HG03442 (cell line): Measurements from ENCODE around the gene OPCML.

ENCODE experiments used
- ATAC-seq: cut with Tn5 transposase; IDR thresholded peaks from one replicate; pipeline ENCODE4 v1.9.1; 2021; ENCODE audit warnings: mild to moderate bottlenecking, moderate library complexity; ENCODE audit not compliant: unreplicated experiment

Gene OPCML

GRCh38 chr11:132472411-132473172, 1059.7 kb downstream of the OPCML start:
- no peak for ATAC-seq

- ATAC-seq, result no peak
These were observed 1060.8 kb downstream of the OPCML start for GRCh38 chr11:132471466-132471865.

GRCh38 chr11:132466983-132467382, 1065.3 kb downstream of the OPCML start:
- ATAC-seq, result no peak

- no peak for ATAC-seq
These were observed 1067.4 kb downstream of the OPCML start for GRCh38 chr11:132464939-132465338.

- ATAC-seq, result no peak
These were observed 1068.3 kb downstream of the OPCML start for GRCh38 chr11:132464003-132464342.

- no peak for ATAC-seq
These were observed 1068.9 kb downstream of the OPCML start for GRCh38 chr11:132463295-132464002.

GRCh38 chr11:132459736-132460135, 1072.6 kb downstream of the OPCML start:
- no peak for ATAC-seq

GRCh38 chr11:132457445-132457844, 1074.9 kb downstream of the OPCML start:
- ATAC-seq, result no peak

GRCh38 chr11:132456751-132457328, 1075.5 kb downstream of the OPCML start:
- no peak for ATAC-seq

- ATAC-seq, result no peak
These were observed 1077.3 kb downstream of the OPCML start for GRCh38 chr11:132455044-132455443.

- no peak for ATAC-seq
These were observed 1078.9 kb downstream of the OPCML start for GRCh38 chr11:132453406-132453805.

- no peak for ATAC-seq
These were observed 1079.7 kb downstream of the OPCML start for GRCh38 chr11:132452616-132453015.

- ATAC-seq, result no peak
These were observed 1080.2 kb downstream of the OPCML start for GRCh38 chr11:132451942-132452601.

- ATAC-seq, result no peak
These were observed 1081.7 kb downstream of the OPCML start for GRCh38 chr11:132450631-132451030.

GRCh38 chr11:132448334-132448995, 1083.8 kb downstream of the OPCML start:
- ATAC-seq, result no peak

GRCh38 chr11:132447761-132448160, 1084.5 kb downstream of the OPCML start:
- ATAC-seq, result no peak

GRCh38 chr11:132445859-132446291, 1086.4 kb downstream of the OPCML start:
- no peak for ATAC-seq

- ATAC-seq, result no peak
These were observed 1087.4 kb downstream of the OPCML start for GRCh38 chr11:132444911-132445310.

- ATAC-seq, result no peak
These were observed 1092.5 kb downstream of the OPCML start for GRCh38 chr11:132439711-132440255.

- no peak for ATAC-seq
These were observed 1093.9 kb downstream of the OPCML start for GRCh38 chr11:132438418-132438817.
